22Rv1 (cell line): ENCODE data around the gene KCNH6.

Experiments
- CTCF ChIP-seq: fragments of 450-650 bp; IDR thresholded peaks from 2 replicates; pipeline ENCODE4 v1.5.1; 2017; ENCODE audit warnings: mild to moderate bottlenecking
- ZFX ChIP-seq: fragments of 450-650 bp; IDR thresholded peaks from 2 replicates; pipeline ENCODE4 v1.6.1; 2017; ENCODE audit warnings: antibody characterized with exemption, borderline replicate concordance

GRCh38 chr17:63480826-63481487 lies 42.2 kb upstream of the KCNH6 start:
- TF ChIP-seq CTCF, result no peak
- no peak for TF ChIP-seq ZFX
